HepG2 (cell line): ENCODE data around the gene DUSP16. TPM values are rescaled to one million over a fixed set of nuclear protein-coding genes. Genes with fewer than 3 reads are reported as not detected.
A peak's percentile ranks its signal among the peaks of the same experiment; 100 is the strongest.

Source experiments
- CEBPB ChIP-seq: IDR thresholded peaks from 2 replicates; pipeline ENCODE4 v1.6.1; 2011; ENCODE audit warnings: low read depth, low read length, improper control_type of control experiment, borderline replicate concordance
- DR1 ChIP-seq: sonication (generic); formaldehyde crosslinking; IDR thresholded peaks from 2 replicates; pipeline ENCODE4 v1.8.0; 2021; ENCODE audit warnings: mild to moderate bottlenecking, missing genetic modification reagents, inconsistent platforms
- GPN1 ChIP-seq: sonication (generic); formaldehyde crosslinking; IDR thresholded peaks from 2 replicates; pipeline ENCODE4 v1.5.1; 2020; ENCODE audit warnings: missing genetic modification reagents, borderline replicate concordance
- NPAS2 ChIP-seq: sonication (generic); formaldehyde crosslinking; IDR thresholded peaks from 2 replicates; pipeline ENCODE4 v1.8.0; 2022; ENCODE audit warnings: mild to moderate bottlenecking, missing genetic modification reagents, borderline replicate concordance
- PAF1 ChIP-seq: IDR thresholded peaks from 2 replicates; pipeline ENCODE4 v1.6.1; 2016; ENCODE audit warnings: missing genetic modification reagents, missing compliant biosample characterization
- PTBP1 ChIP-seq: fragments of 200-400 bp; formaldehyde crosslinking; IDR thresholded peaks from 2 replicates; pipeline ENCODE4 v1.6.1; 2018; ENCODE audit warnings: low read length, low read depth; ENCODE audit not compliant: poor library complexity, severe bottlenecking
- RXRA ChIP-seq: sonication (generic); formaldehyde crosslinking; IDR thresholded peaks from 2 replicates; pipeline ENCODE4 v1.5.1; 2020; ENCODE audit warnings: missing genetic modification reagents
- SP1 ChIP-seq, 2 experiments: fragments of 450-650 bp in 1 of 2; sonication (generic) in 1 of 2; formaldehyde crosslinking in 1 of 2; IDR thresholded peaks; 2 replicates each; pipeline versions ENCODE4 v1.4.0 to v1.6.1; 2016 to 2020; ENCODE audit warnings: missing genetic modification reagents in 1 of 2
- TAF1 ChIP-seq: sonication (generic); formaldehyde crosslinking; IDR thresholded peaks from 2 replicates; pipeline ENCODE4 v1.4.0; 2020; ENCODE audit warnings: missing genetic modification reagents
- ZNF136 ChIP-seq: sonication (generic); formaldehyde crosslinking; IDR thresholded peaks from 2 replicates; pipeline ENCODE4 v1.8.1; 2022; ENCODE audit warnings: low read depth, mild to moderate bottlenecking, moderate library complexity, missing genetic modification reagents
- ZNF333 ChIP-seq: sonication (generic); formaldehyde crosslinking; IDR thresholded peaks from 2 replicates; pipeline ENCODE4 v1.4.0; 2020; ENCODE audit warnings: mild to moderate bottlenecking, missing genetic modification reagents, borderline replicate concordance
- ZNF546 ChIP-seq: sonication (generic); formaldehyde crosslinking; conservative IDR thresholded peaks from 2 replicates; pipeline ENCODE4 v1.8.1; 2023; ENCODE audit warnings: mild to moderate bottlenecking, missing genetic modification reagents
- ZNF550 ChIP-seq: sonication (generic); formaldehyde crosslinking; IDR thresholded peaks from 2 replicates; pipeline ENCODE4 v1.4.0; 2020; ENCODE audit warnings: mild to moderate bottlenecking, missing genetic modification reagents, borderline replicate concordance
- ZNF567 ChIP-seq: sonication (generic); formaldehyde crosslinking; IDR thresholded peaks from 2 replicates; pipeline ENCODE4 v1.8.1; 2023; ENCODE audit warnings: mild to moderate bottlenecking, missing genetic modification reagents, borderline replicate concordance
- ZSCAN12 ChIP-seq: sonication (generic); formaldehyde crosslinking; IDR thresholded peaks from 2 replicates; pipeline ENCODE4 v1.9.0; 2021; ENCODE audit warnings: mild to moderate bottlenecking, missing genetic modification reagents
- polyA plus RNA-seq, 8 experiments: library from polyadenylated mRNA; depleted of rRNA in 3 of 8; stranded (reverse) in 7 of 8; unstranded in 1 of 8; fragments of >200 nt; fragmentation: Illumina TruSeq in 4 of 8; extraction: Trizol in 4 of 8; gene quantifications; 2 replicates each; pipeline versions ENCODE4 v1.2.1 to v1.2.3, GENCODE V29; 2011 to 2016; ENCODE audit warnings: low read depth in 4 of 8, missing spikeins in 1 of 8, mixed read lengths in 1 of 8; ENCODE audit not compliant: insufficient read depth in 1 of 8
- total RNA-seq, 5 experiments: library from RNA; depleted of rRNA; stranded (reverse); fragments of >200 nt; fragmentation: Illumina TruSeq; extraction: Trizol; gene quantifications; 2 replicates each; pipeline ENCODE4 v1.2.3, GENCODE V29; 2016; ENCODE audit warnings: low read depth in 1 of 5
- TF ChIP-seq, protein P1 (sequence below): sonication (generic); formaldehyde crosslinking; IDR thresholded peaks from 2 replicates; pipeline ENCODE4 v1.4.0; 2020; ENCODE audit warnings: missing genetic modification reagents
- TF ChIP-seq, protein P2 (sequence below): sonication (generic); formaldehyde crosslinking; conservative IDR thresholded peaks from 2 replicates; pipeline ENCODE4 v1.4.0; 2020; ENCODE audit warnings: mild to moderate bottlenecking, missing genetic modification reagents, moderate library complexity
- TF ChIP-seq, protein P3 (sequence below): sonication (generic); formaldehyde crosslinking; IDR thresholded peaks from 2 replicates; pipeline ENCODE4 v1.8.0; 2022; ENCODE audit warnings: low read depth, missing genetic modification reagents
- TF ChIP-seq, protein P4 (sequence below): sonication (generic); formaldehyde crosslinking; IDR thresholded peaks from 2 replicates; pipeline ENCODE4 v1.4.0; 2020; ENCODE audit warnings: missing genetic modification reagents
- TF ChIP-seq, protein P5 (sequence below): sonication (generic); formaldehyde crosslinking; IDR thresholded peaks from 2 replicates; pipeline ENCODE4 v1.9.0; 2021; ENCODE audit warnings: missing genetic modification reagents, mild to moderate bottlenecking, borderline replicate concordance

The DUSP16 gene
- total and polyA plus RNA-seq, 2 of the 13 experiments (the other 11 are each of a cell fraction or from before 2014, with no cell fraction given) = 45.7 to 46.6 TPM

DNA sequence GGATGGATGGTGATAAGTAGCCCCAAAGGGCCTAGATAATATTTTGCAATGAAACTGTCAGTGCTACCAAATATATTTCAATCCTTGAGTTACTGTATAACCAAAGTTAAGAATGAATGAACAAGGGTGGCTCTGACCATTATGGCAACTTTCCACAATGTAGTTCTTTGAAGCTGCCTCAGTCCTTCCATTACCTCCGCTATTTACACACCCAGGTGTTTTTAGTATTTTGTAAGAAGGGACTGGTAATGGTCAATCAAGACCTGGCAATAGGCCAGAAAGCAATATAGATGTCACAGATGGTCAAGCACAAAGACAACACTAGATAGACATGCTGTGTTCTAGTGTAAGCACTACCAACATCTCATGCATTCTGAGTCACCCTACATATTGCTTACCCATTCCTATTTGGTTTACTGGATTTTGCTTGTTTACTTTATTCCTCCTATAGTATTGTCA, 16.3 kb downstream of the DUSP16 start (continued):
- TF ChIP-seq, protein P1, sequence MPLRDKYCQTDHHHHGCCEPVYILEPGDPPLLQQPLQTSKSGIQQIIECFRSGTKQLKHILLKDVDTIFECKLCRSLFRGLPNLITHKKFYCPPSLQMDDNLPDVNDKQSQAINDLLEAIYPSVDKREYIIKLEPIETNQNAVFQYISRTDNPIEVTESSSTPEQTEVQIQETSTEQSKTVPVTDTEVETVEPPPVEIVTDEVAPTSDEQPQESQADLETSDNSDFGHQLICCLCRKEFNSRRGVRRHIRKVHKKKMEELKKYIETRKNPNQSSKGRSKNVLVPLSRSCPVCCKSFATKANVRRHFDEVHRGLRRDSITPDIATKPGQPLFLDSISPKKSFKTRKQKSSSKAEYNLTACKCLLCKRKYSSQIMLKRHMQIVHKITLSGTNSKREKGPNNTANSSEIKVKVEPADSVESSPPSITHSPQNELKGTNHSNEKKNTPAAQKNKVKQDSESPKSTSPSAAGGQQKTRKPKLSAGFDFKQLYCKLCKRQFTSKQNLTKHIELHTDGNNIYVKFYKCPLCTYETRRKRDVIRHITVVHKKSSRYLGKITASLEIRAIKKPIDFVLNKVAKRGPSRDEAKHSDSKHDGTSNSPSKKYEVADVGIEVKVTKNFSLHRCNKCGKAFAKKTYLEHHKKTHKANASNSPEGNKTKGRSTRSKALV = peak; percentile 21; the same call in 1 of the 2 replicates
- peak; percentile 66 for TF ChIP-seq CEBPB
- TF ChIP-seq, protein P2, sequence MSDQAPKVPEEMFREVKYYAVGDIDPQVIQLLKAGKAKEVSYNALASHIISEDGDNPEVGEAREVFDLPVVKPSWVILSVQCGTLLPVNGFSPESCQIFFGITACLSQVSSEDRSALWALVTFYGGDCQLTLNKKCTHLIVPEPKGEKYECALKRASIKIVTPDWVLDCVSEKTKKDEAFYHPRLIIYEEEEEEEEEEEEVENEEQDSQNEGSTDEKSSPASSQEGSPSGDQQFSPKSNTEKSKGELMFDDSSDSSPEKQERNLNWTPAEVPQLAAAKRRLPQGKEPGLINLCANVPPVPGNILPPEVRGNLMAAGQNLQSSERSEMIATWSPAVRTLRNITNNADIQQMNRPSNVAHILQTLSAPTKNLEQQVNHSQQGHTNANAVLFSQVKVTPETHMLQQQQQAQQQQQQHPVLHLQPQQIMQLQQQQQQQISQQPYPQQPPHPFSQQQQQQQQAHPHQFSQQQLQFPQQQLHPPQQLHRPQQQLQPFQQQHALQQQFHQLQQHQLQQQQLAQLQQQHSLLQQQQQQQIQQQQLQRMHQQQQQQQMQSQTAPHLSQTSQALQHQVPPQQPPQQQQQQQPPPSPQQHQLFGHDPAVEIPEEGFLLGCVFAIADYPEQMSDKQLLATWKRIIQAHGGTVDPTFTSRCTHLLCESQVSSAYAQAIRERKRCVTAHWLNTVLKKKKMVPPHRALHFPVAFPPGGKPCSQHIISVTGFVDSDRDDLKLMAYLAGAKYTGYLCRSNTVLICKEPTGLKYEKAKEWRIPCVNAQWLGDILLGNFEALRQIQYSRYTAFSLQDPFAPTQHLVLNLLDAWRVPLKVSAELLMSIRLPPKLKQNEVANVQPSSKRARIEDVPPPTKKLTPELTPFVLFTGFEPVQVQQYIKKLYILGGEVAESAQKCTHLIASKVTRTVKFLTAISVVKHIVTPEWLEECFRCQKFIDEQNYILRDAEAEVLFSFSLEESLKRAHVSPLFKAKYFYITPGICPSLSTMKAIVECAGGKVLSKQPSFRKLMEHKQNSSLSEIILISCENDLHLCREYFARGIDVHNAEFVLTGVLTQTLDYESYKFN = peak; percentile 94
- no peak for TF ChIP-seq ZSCAN12 (CRISPR knock-in tag)
- TF ChIP-seq ZNF136 (CRISPR knock-in tag) = no peak
- TF ChIP-seq ZNF567 (CRISPR knock-in tag) = no peak
- TF ChIP-seq, protein P3, sequence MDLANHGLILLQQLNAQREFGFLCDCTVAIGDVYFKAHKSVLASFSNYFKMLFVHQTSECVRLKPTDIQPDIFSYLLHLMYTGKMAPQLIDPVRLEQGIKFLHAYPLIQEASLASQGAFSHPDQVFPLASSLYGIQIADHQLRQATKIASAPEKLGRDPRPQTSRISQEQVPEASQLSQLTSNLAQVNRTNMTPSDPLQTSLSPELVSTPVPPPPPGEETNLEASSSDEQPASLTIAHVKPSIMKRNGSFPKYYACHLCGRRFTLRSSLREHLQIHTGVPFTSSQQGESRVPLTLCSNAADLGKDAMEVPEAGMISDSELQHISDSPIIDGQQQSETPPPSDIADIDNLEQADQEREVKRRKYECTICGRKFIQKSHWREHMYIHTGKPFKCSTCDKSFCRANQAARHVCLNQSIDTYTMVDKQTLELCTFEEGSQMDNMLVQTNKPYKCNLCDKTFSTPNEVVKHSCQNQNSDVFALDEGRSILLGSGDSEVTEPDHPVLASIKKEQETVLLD (CRISPR knock-in tag) = no peak
- no peak for TF ChIP-seq ZNF546 (CRISPR knock-in tag)
- TF ChIP-seq GPN1 (CRISPR knock-in tag) = no peak
- TF ChIP-seq DR1 (CRISPR knock-in tag) = no peak
- TF ChIP-seq, protein P4, sequence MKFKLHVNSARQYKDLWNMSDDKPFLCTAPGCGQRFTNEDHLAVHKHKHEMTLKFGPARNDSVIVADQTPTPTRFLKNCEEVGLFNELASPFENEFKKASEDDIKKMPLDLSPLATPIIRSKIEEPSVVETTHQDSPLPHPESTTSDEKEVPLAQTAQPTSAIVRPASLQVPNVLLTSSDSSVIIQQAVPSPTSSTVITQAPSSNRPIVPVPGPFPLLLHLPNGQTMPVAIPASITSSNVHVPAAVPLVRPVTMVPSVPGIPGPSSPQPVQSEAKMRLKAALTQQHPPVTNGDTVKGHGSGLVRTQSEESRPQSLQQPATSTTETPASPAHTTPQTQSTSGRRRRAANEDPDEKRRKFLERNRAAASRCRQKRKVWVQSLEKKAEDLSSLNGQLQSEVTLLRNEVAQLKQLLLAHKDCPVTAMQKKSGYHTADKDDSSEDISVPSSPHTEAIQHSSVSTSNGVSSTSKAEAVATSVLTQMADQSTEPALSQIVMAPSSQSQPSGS (CRISPR knock-in tag) = peak; percentile 87
- TF ChIP-seq TAF1 (CRISPR knock-in tag) = no peak; the same call in 1 of the 2 replicates
- TF ChIP-seq PAF1 (CRISPR knock-in tag) = no peak
- no peak for TF ChIP-seq ZNF550 (CRISPR knock-in tag)
- peak; percentile 46; the same call in 1 of the 2 replicates for TF ChIP-seq RXRA (CRISPR knock-in tag)
- no peak for TF ChIP-seq PTBP1
- TF ChIP-seq SP1 (IDR thresholded peaks at IDR 0.05) = no peak
- TF ChIP-seq SP1 (CRISPR knock-in tag; IDR thresholded peaks at IDR 0.05) = no peak
- TF ChIP-seq NPAS2 (CRISPR knock-in tag) = no peak
- TF ChIP-seq, protein P5, sequence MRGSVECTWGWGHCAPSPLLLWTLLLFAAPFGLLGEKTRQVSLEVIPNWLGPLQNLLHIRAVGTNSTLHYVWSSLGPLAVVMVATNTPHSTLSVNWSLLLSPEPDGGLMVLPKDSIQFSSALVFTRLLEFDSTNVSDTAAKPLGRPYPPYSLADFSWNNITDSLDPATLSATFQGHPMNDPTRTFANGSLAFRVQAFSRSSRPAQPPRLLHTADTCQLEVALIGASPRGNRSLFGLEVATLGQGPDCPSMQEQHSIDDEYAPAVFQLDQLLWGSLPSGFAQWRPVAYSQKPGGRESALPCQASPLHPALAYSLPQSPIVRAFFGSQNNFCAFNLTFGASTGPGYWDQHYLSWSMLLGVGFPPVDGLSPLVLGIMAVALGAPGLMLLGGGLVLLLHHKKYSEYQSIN (CRISPR knock-in tag) = no peak
- TF ChIP-seq ZNF333 (CRISPR knock-in tag) = no peak
